ENCODE data around the gene SHBG.
"Not testable (repeated sequence)": the region's sequence is repeated elsewhere in the genome, so short reads cannot be mapped to it uniquely, and the experiment has no call there.

Gene SHBG

GRCh38 chr17:7592422-7593021 is 37.4 kb upstream of the SHBG start:
- no peak for TF ChIP-seq CTCF (IDR thresholded peaks at IDR 0.05; ENCODE audit: extremely low read depth, missing control alignments)
- DNase-seq (ENCODE audit: low spot score) = no peak

- TF ChIP-seq CTCF (IDR thresholded peaks at IDR 0.05; ENCODE audit: extremely low read depth, missing control alignments) = no peak
- DNase-seq (ENCODE audit: low spot score) = no peak
These were observed 36.6 kb upstream of the SHBG start for GRCh38 chr17:7593296-7593695.

- not testable (repeated sequence) for DNase-seq (ENCODE audit: low spot score)
These were observed 32.4 kb upstream of the SHBG start for GRCh38 chr17:7597561-7597960.

GRCh38 chr17:7606280-7606679 is 23.7 kb upstream of the SHBG start:
- DNase-seq (ENCODE audit: low spot score) = no peak

GRCh38 chr17:7610641-7611040 is 19.3 kb upstream of the SHBG start:
- DNase-seq (ENCODE audit: low spot score) = no peak
- TF ChIP-seq CTCF (IDR thresholded peaks at IDR 0.05; ENCODE audit: extremely low read depth, missing control alignments) = no peak

More at GRCh38 chr17:7606280-7606679, 23.7 kb upstream of the SHBG start:
- TF ChIP-seq CTCF (IDR thresholded peaks at IDR 0.05; ENCODE audit: extremely low read depth, missing control alignments) = no peak

GRCh38 chr17:7611635-7612293 is 18.2 kb upstream of the SHBG start:
- no peak for DNase-seq (ENCODE audit: low spot score)
- no peak for TF ChIP-seq CTCF (IDR thresholded peaks at IDR 0.05; ENCODE audit: extremely low read depth, missing control alignments)

- TF ChIP-seq CTCF (IDR thresholded peaks at IDR 0.05; ENCODE audit: extremely low read depth, missing control alignments) = no peak
- no peak for DNase-seq (ENCODE audit: low spot score)
These were observed 17.7 kb upstream of the SHBG start for GRCh38 chr17:7612294-7612640.
